ENCODE results near the gene ASNSD1. TPM values are rescaled to one million over a fixed set of nuclear protein-coding genes. Genes with fewer than 3 reads are reported as not detected.

Gene ASNSD1
- total and polyA plus RNA-seq, 9 of the 15 experiments (the other 6 are each of a cell fraction or from before 2014, with no cell fraction given) = 23.9 to 56.4 (median 38.3) TPM

GRCh38 chr2:189661148-189661956, at the start of gene ASNSD1 (continued):
- TF ChIP-seq TEAD1 (CRISPR knock-in tag; IDR thresholded peaks at IDR 0.05) (0 out of 4 replicates have a peak, but pooled peaks have one; percentile 49 to 74), GTF2F1 (IDR thresholded peaks at IDR 0.05; ENCODE audit: low read depth, low read length) (no peak), STAT5B (CRISPR knock-in tag; IDR thresholded peaks at IDR 0.05) (no peak), ZBTB9 (CRISPR knock-in tag; IDR thresholded peaks at IDR 0.05) (no peak), NKRF (IDR thresholded peaks at IDR 0.05; ENCODE audit: borderline replicate concordance) (no peak; the same call in 1 of the 2 replicates), ZNF778 (CRISPR knock-in tag; IDR thresholded peaks at IDR 0.05) (no peak), SMARCE1 (IDR thresholded peaks at IDR 0.05) (0 out of 2 replicates have a peak, but pooled peaks have one; percentile 12), CGGBP1 (CRISPR knock-in tag; IDR thresholded peaks at IDR 0.05) (no peak), SMARCA4 (IDR thresholded peaks at IDR 0.05) (no peak), CBFA2T3 (IDR thresholded peaks at IDR 0.05) (no peak), ZNF140 (CRISPR knock-in tag; IDR thresholded peaks at IDR 0.05) (no peak), KDM5B (IDR thresholded peaks at IDR 0.05; ENCODE audit: insufficient replicate concordance, low read depth, low read length) (peak; percentile 85), ZNF280A (IDR thresholded peaks at IDR 0.05; ENCODE audit: low read depth, partially characterized antibody) (no peak), ARNT (IDR thresholded peaks at IDR 0.05) (no peak), ZNF57 (CRISPR knock-in tag; IDR thresholded peaks at IDR 0.05) (no peak), NCOA2 (IDR thresholded peaks at IDR 0.05; ENCODE audit: partially characterized antibody in 2 of 2) (no peak), NCOR1 (IDR thresholded peaks at IDR 0.05) (no peak), SAFB (IDR thresholded peaks at IDR 0.05; ENCODE audit: borderline replicate concordance, low read depth, low read length) (no peak), JUND (IDR thresholded peaks at IDR 0.05; ENCODE audit: borderline replicate concordance, low read depth, low read length) (0 out of 2 replicates have a peak, but pooled peaks have one; percentile 32), JUND (tag; IDR thresholded peaks at IDR 0.05; ENCODE audit: borderline replicate concordance, low read depth, low read length) (no peak; the same call in 2 of the 3 replicates)
